ENCODE measurements around the gene SSBP2. TPM values are rescaled to one million over a fixed set of nuclear protein-coding genes. Genes with fewer than 3 reads are reported as not detected.

SSBP2 gene
- total RNA-seq, 1 donor from 2014 or later = 149 TPM

- no peak for DNase-seq (ENCODE audit: low spot score)
- TF ChIP-seq, protein P1, sequence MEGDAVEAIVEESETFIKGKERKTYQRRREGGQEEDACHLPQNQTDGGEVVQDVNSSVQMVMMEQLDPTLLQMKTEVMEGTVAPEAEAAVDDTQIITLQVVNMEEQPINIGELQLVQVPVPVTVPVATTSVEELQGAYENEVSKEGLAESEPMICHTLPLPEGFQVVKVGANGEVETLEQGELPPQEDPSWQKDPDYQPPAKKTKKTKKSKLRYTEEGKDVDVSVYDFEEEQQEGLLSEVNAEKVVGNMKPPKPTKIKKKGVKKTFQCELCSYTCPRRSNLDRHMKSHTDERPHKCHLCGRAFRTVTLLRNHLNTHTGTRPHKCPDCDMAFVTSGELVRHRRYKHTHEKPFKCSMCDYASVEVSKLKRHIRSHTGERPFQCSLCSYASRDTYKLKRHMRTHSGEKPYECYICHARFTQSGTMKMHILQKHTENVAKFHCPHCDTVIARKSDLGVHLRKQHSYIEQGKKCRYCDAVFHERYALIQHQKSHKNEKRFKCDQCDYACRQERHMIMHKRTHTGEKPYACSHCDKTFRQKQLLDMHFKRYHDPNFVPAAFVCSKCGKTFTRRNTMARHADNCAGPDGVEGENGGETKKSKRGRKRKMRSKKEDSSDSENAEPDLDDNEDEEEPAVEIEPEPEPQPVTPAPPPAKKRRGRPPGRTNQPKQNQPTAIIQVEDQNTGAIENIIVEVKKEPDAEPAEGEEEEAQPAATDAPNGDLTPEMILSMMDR (IDR thresholded peaks at IDR 0.05; ENCODE audit: unreplicated experiment) = no peak
- Mint-ChIP-seq H3K4me1 (ENCODE audit: unreplicated experiment) (peaks cover 3% of the 10 kb centered on the region), H3K27ac (ENCODE audit: unreplicated experiment) (no peak overlapping the region), H3K4me3 (ENCODE audit: unreplicated experiment) (no peak overlapping the region), H3K9me3 (ENCODE audit: unreplicated experiment) (no peaks in the 10 kb centered on the region), H3K27me3 (ENCODE audit: unreplicated experiment) (peaks cover 2% of the 10 kb centered on the region), H3K36me3 (ENCODE audit: low read depth, unreplicated experiment) (no peaks in the 10 kb centered on the region)
These were observed 379.5 kb downstream of the SSBP2 start for GRCh38 chr5:81371354-81371876.

DNA sequence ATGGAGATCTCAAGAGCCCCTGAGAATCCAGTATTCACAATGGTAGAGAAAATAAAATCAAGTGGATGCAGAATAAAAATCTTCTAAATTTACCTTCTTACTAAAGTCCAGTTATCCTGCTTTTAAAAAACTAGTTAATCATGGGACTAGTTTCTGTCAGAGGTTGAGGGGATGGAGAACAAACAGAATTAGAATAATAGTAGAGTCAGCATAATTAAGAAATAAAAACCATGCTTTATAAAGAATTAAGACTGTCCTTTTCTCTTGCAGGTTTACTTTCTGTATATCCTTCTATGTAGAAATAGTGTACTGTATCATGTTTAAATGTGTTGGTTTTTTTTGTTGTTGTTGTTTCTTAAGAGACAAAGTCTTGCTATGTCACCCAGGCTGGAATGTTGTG is 380.0 kb downstream of the SSBP2 start:
- Mint-ChIP-seq H3K27ac (ENCODE audit: unreplicated experiment) (no peak overlapping the region), H3K4me1 (ENCODE audit: unreplicated experiment) (peaks cover 3% of the 10 kb centered on the region), H3K36me3 (ENCODE audit: low read depth, unreplicated experiment) (no peaks in the 10 kb centered on the region), H3K4me3 (ENCODE audit: unreplicated experiment) (no peak overlapping the region), H3K9me3 (ENCODE audit: unreplicated experiment) (no peaks in the 10 kb centered on the region), H3K27me3 (ENCODE audit: unreplicated experiment) (peaks cover 2% of the 10 kb centered on the region)
- DNase-seq (ENCODE audit: low spot score) = no peak
- TF ChIP-seq, protein P1 (IDR thresholded peaks at IDR 0.05; ENCODE audit: unreplicated experiment) = no peak

DNA sequence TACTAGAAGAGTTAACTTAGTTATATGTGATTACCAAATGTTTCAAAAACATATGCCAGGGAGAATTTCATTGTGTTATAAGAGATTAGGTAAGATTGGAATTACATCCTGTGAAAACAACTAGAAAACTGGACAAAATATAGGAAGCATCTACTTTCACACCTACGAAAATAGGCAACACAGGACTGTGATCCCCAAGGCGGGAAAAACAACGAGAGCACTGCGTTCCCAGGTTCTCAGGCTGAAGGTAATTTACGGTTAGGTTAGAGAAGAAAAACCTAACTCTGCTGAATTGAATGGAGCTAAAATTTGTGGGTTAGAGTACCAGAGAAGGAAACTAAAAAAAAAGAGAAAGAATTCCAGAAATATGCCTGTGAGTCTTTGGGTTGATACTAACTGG is 385.4 kb downstream of the SSBP2 start:
- Mint-ChIP-seq H3K27ac (ENCODE audit: unreplicated experiment) (no peak overlapping the region), H3K4me3 (ENCODE audit: unreplicated experiment) (no peak overlapping the region), H3K36me3 (ENCODE audit: low read depth, unreplicated experiment) (no peaks in the 10 kb centered on the region)

DNA sequence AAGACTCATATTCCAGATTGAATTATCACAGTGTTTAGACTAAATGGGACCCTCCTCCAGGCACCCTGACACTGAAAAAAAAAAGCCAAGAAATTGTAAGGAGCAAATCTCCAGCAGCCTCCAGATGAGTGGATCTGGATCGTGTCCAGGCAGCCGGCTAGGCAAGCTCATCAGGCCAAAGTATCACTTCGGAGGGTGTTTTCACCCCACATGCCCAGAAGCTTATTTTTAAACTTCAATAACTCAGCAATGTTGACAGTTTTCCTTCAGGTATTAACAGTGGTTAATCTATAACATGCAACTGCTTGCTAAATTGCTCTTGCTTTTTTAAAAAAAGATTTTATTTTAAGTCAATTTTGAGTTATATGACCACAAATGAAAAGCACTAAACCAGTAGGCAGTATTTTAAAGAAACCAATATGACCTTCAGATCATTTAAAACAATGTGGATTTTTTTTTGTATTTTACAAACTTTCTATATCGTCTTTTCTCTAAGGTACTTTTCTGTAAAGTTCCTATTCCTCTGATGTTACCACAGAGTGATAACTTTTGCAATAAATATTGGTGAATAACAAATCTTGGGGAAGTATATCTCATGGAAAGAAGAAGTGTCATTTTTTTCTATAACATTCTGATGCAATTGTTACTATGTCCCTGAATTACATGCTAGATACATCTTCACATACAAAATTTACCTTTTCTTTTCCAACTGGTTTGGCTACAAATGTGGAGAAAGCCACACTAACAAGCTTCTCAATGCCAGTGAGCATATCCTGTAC is 387.6 kb downstream of the SSBP2 start:
- Mint-ChIP-seq H3K36me3 (ENCODE audit: low read depth, unreplicated experiment) (no peaks in the 10 kb centered on the region), H3K27ac (ENCODE audit: unreplicated experiment) (no peak overlapping the region), H3K4me3 (ENCODE audit: unreplicated experiment) (no peak overlapping the region), H3K27me3 (ENCODE audit: unreplicated experiment) (no peaks in the 10 kb centered on the region), H3K9me3 (ENCODE audit: unreplicated experiment) (no peaks in the 10 kb centered on the region), H3K4me1 (ENCODE audit: unreplicated experiment) (peaks cover 3% of the 10 kb centered on the region)
- DNase-seq (ENCODE audit: low spot score) = no peak
- TF ChIP-seq, protein P1 (IDR thresholded peaks at IDR 0.05; ENCODE audit: unreplicated experiment) = no peak

More for the DNA sequence above, 385.4 kb downstream of the SSBP2 start:
- TF ChIP-seq, protein P1 (IDR thresholded peaks at IDR 0.05; ENCODE audit: unreplicated experiment) = no peak
- H3K4me1 Mint-ChIP-seq (ENCODE audit: unreplicated experiment) = peaks cover 3% of the 10 kb centered on the region
- H3K27me3 Mint-ChIP-seq (ENCODE audit: unreplicated experiment) = no peaks in the 10 kb centered on the region
- no peak for DNase-seq (ENCODE audit: low spot score)
- no peaks in the 10 kb centered on the region for H3K9me3 Mint-ChIP-seq (ENCODE audit: unreplicated experiment)

Other genes with a start within 250 kb of the SSBP2 start
- 6.2 TPM for gene ATG10, start 220.9 kb upstream of the SSBP2 start, total RNA-seq (ENCODE audit: unreplicated experiment)

Data from endothelial cell (in vitro differentiated cells).